Ascending aorta (tissue), 2 donors: Measurements from ENCODE around the gene CPLANE2. TPM values are rescaled to one million over a fixed set of nuclear protein-coding genes. Genes with fewer than 3 reads are reported as not detected.

ENCODE experiments used
- DNase-seq, 2 donors: peaks; one replicate each; pipeline ENCODE4 v3.0.0-alpha.2; 2019; ENCODE audit warnings: low spot score in 2 of 2
- H3K27ac ChIP-seq, 2 donors: fragments of 200-600 bp; sonication (generic); one replicate each; pipeline ENCODE4 v1.5.1; 2016 to 2017; ENCODE audit warnings: mild to moderate bottlenecking in 1 of 2
- H3K27me3 ChIP-seq: fragments of 200-600 bp; sonication (generic); one replicate; pipeline ENCODE4 v1.5.1; 2017
- H3K36me3 ChIP-seq, 2 donors: fragments of 200-600 bp; sonication (generic); one replicate each; pipeline ENCODE4 v1.5.1; 2016
- H3K4me1 ChIP-seq, 2 donors: fragments of 200-600 bp; sonication (generic); one replicate each; pipeline ENCODE4 v1.5.1; 2016 to 2017; ENCODE audit warnings: mild to moderate bottlenecking in 1 of 2
- H3K4me3 ChIP-seq, 2 donors: fragments of 200-600 bp; sonication (generic); one replicate each; pipeline ENCODE4 v1.5.1; 2016 to 2017; ENCODE audit warnings: mild to moderate bottlenecking in 1 of 2
- H3K9me3 ChIP-seq, 2 donors: fragments of 200-600 bp; sonication (generic); one replicate each; pipeline ENCODE4 v1.5.1; 2016
- intact Hi-C: fragments of 100-400 bp; cut with DNase I; formaldehyde crosslinking; loops from one replicate; pipeline ENCODE4 v1.15.1; 2023
- total RNA-seq: library from RNA; depleted of rRNA; stranded (reverse); fragments of >200 nt; gene quantifications from one replicate; pipeline ENCODE4 v1.1.0, GENCODE V29; 2016
- TF ChIP-seq, protein P1 (sequence below), 3 experiments: fragments of 200-600 bp in 2 of 3; fragments of 450-650 bp in 1 of 3; sonication (generic) in 2 of 3; IDR thresholded peaks; one replicate each; pipeline ENCODE4 v1.5.1; 2016 to 2019; ENCODE audit warnings: antibody characterized with exemption in 3 of 3, mild to moderate bottlenecking in 1 of 3, moderate library complexity in 1 of 3

CPLANE2 gene
- total RNA-seq, 1 donor from 2014 or later, result not detected

DNA sequence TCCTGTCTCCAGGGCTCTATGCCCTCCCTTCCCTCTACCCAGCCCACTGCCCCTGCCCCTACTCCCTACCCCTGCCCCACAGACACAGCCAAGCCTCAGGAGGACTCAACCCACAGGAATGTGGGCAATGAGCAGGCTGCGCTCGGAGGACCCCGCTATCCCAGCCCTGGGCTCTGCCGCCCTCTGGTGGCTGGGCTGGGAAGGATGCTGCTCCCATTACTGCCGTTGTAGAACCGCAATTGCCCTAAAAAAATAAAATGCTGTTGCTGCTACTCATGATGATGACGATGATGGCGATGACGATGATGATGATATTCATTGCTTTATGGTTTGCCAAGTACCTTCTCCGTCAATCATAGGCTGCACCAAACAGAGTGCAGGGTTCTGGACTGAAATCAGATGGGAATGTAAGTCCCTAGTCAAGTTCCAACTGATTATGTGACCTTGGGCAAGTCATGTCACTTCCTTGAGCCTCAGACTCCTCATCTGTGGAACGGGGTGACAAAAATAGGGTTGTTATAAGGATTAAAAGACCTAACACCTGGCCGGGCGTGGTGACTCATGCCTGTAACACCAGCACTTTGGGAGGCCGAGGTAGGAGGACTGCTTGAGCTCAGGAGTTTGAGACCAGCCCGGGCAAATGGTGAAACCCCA, 49.1 kb downstream of the CPLANE2 start:
- Histone ChIP-seq H3K36me3 (no peaks in the 10 kb centered on the region), H3K9me3 (no peaks in the 10 kb centered on the region), H3K27me3 (no peaks in the 10 kb centered on the region), H3K4me1 (peaks cover 6 to 20% of the 10 kb centered on the region in 2 donors), H3K4me3 (no peak overlapping the region), H3K27ac (no peak overlapping the region)
- peak in 1 of 2 donors; percentile 89 for DNase-seq
- intact Hi-C loops, result loop anchor here (1.0 to 5.0 kb wide), 2 partner anchors 59 to 109 kb away; no protein-coding TSS in a partner anchor
- TF ChIP-seq, protein P1, sequence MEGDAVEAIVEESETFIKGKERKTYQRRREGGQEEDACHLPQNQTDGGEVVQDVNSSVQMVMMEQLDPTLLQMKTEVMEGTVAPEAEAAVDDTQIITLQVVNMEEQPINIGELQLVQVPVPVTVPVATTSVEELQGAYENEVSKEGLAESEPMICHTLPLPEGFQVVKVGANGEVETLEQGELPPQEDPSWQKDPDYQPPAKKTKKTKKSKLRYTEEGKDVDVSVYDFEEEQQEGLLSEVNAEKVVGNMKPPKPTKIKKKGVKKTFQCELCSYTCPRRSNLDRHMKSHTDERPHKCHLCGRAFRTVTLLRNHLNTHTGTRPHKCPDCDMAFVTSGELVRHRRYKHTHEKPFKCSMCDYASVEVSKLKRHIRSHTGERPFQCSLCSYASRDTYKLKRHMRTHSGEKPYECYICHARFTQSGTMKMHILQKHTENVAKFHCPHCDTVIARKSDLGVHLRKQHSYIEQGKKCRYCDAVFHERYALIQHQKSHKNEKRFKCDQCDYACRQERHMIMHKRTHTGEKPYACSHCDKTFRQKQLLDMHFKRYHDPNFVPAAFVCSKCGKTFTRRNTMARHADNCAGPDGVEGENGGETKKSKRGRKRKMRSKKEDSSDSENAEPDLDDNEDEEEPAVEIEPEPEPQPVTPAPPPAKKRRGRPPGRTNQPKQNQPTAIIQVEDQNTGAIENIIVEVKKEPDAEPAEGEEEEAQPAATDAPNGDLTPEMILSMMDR (IDR thresholded peaks at IDR 0.05), result peak; percentile 90 to 99 (median 98)

DNA sequence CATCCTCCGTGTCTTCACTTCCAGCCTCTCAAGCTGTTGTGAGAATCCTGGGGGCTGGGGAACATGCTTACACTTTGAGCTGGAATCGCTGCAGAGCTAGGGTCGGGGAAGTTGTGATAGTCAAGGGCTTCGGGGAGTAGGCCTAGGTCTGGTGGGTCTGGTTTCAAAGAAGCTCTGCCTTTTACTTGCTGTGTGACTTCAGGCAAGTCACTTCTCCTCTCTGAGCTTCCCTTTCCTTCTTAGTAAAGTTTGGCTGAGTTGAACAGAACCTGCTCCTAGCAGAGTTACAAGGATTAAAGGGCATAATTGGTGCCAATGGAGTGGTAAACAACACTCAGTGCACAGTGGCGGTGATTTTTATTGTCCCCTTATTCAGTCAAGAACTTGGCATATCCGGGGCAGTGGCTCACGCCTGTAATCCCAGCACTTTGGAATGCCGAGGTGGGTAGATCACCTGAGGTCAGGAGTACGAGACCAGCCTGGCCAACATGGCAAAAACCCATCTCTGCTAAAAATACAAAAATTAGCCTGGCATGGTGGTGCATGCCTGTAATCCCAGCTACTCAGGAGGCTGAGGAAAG, 50.2 kb downstream of the CPLANE2 start:
- Histone ChIP-seq H3K27ac (no peak overlapping the region), H3K4me1 (peaks cover 5 to 24% of the 10 kb centered on the region in 2 donors), H3K36me3 (no peaks in the 10 kb centered on the region), H3K4me3 (no peak overlapping the region), H3K9me3 (no peaks in the 10 kb centered on the region), H3K27me3 (no peaks in the 10 kb centered on the region)
- intact Hi-C loops, result loop anchor here (1.0 to 5.0 kb wide), 2 partner anchors 61 to 107 kb away; no protein-coding TSS in a partner anchor
- TF ChIP-seq, protein P1 (IDR thresholded peaks at IDR 0.05), result no peak
- DNase-seq, result no peak

DNA sequence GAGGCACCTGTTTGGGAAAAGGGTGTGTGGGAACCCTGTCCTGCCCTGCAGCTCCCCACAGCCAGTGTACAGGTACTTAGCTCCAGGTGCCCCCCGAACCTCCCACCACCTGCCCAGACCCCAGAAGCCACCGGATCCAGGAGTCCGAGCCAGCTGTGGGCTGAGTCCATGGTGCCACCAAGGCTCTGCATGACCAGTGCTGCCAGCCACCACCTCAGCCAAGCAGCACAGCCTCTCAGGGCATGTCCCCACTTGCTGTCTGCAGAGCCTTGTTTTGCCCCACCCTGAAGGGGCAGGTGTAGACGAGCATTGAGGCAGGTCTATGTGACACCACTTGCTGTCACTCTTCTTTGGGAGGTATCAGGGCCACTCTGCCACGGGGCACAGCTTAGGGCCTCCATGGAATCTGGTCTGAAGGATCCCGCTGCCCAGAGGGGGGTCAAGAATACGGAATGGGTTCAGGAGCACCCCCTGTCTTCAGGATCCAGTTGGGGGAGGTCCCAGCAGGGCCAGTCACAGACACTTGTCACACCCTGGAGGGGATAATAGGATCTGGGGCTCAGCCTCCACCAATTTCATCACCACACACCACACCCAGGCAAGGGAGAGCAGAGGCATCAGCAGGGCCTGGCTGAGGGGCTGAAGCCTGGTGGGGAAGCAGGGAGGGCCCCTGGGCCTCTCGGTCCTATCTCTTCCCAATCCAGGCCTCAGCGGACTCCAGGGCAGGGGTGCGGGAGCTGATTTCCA, 52.3 kb downstream of the CPLANE2 start:
- intact Hi-C loops, result loop anchor here (5.0 kb wide), 2 partner anchors 37 to 63 kb away; no protein-coding TSS in a partner anchor
- DNase-seq, result no peak
- Histone ChIP-seq H3K27ac (peak overlapping the region in 1 of 2 donors; percentile 98), H3K27me3 (no peaks in the 10 kb centered on the region), H3K36me3 (no peaks in the 10 kb centered on the region), H3K4me1 (peaks cover 0 to 31% of the 10 kb centered on the region in 2 donors), H3K4me3 (no peak overlapping the region), H3K9me3 (no peaks in the 10 kb centered on the region)
- TF ChIP-seq, protein P1 (IDR thresholded peaks at IDR 0.05), result no peak

DNA sequence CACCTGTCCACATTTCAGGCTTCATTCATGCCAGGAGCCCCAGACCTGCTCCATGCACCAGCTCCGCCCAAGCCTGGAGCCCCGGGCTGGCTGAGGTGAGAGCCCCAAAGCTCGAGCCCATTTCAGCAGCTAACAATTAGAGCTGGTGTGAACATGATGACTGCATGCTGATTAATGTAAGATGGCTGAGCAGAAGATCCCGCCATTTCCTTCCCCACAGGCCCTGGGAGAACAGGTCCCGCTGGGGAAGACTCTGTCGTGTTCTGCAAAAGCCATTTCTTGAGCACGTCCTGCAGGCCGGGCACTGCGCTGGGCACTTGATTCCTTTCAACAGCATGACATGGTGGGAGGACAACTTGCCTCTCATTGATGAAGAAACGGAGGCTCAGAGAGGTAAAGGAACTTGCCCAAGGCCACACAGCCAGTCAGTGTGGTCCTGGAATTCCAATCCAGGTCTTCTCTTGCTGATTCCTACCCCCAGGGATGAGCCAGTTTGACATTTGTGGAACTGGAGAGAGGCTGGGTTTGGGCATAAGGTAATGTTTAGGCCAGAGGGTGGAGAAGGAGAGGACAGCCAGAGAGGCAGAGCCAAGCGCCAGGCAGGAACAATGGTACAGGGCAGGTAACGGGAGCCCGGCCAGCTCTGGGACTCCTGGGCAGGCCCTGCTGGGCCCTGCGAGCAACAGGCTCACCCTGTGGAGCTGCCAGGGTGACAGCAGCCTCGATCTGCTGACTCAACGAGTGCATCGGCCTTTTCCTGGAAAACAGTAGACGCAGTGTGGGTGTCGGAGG, 53.0 kb downstream of the CPLANE2 start:
- Histone ChIP-seq H3K27ac (peak overlapping the region in 1 of 2 donors; percentile 98), H3K36me3 (no peaks in the 10 kb centered on the region), H3K4me1 (peaks cover 0 to 29% of the 10 kb centered on the region in 2 donors), H3K27me3 (no peaks in the 10 kb centered on the region), H3K4me3 (no peak overlapping the region), H3K9me3 (no peaks in the 10 kb centered on the region)
- intact Hi-C loops, result loop anchor here (2.0 to 5.0 kb wide), 2 partner anchors 27 to 37 kb away; partner anchors contain the start of gene EPHA2
- DNase-seq, result no peak
- TF ChIP-seq, protein P1 (IDR thresholded peaks at IDR 0.05), result no peak

DNA sequence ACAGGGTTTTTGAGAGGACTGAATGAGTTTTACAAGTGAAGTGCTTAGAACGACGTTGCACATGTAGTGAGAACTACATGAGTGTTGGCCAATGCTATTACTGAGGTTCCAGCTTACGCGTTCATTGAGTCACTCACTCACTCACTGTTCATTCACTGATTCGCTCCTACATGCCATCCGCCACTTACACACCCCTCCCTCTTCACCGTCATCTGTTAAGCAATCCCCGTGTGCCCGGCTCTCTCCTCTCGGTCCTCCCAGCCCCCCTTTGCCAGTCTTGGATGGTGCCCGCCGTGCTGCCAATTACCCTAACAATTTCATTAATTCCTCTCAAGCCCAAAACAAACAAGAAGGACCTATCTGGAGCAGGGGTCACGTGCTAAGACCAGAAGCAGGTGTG, 53.8 kb downstream of the CPLANE2 start:
- intact Hi-C loops, result loop anchor here (2.0 to 5.0 kb wide), 2 partner anchors 26 to 36 kb away; partner anchors contain the start of gene EPHA2
- TF ChIP-seq, protein P1 (IDR thresholded peaks at IDR 0.05), result no peak
- Histone ChIP-seq H3K27me3 (no peaks in the 10 kb centered on the region), H3K36me3 (no peaks in the 10 kb centered on the region), H3K9me3 (no peaks in the 10 kb centered on the region), H3K27ac (peak overlapping the region; percentile 81 to 98), H3K4me1 (peaks cover 0 to 29% of the 10 kb centered on the region in 2 donors), H3K4me3 (no peak overlapping the region)
- DNase-seq, result no peak
